HG03064 (cell line): ENCODE results near the gene SURF4.
"Not testable (repeated sequence)": the region's sequence is repeated elsewhere in the genome, so short reads cannot be mapped to it uniquely, and the experiment has no call there.

Source experiments
- ATAC-seq: cut with Tn5 transposase; IDR thresholded peaks from one replicate; pipeline ENCODE4 v1.9.1; 2021; ENCODE audit warnings: low read depth; ENCODE audit not compliant: unreplicated experiment

Gene SURF4

GRCh38 chr9:133317551-133317950 lies 58.3 kb downstream of the SURF4 start:
- ATAC-seq: not testable (repeated sequence)

- no peak for ATAC-seq
Measured at GRCh38 chr9:133315997-133316396, 59.9 kb downstream of the SURF4 start.
